Activated T-helper 17 cell treated with anti-CD3 and anti-CD28 coated beads, Interleukin-2, amount 50 U/mL, for 72 hours (primary cell): Measurements from ENCODE around the gene PSME2. TPM values are rescaled to one million over a fixed set of nuclear protein-coding genes. Genes with fewer than 3 reads are reported as not detected.

Experiments used
- ATAC-seq: fragments of 150-1000 bp; cut with Tn5 transposase; replicated peaks from 2 replicates; pipeline ENCODE4 v1.10.0; 2021; ENCODE audit warnings: mild to moderate bottlenecking, moderate library complexity
- H3K27ac Mint-ChIP-seq: one replicate; pipeline ENCODE4 v1.8.0; 2022; ENCODE audit warnings: mixed read lengths
- H3K27me3 Mint-ChIP-seq: one replicate; pipeline ENCODE4 v1.8.0; 2022; ENCODE audit warnings: mixed read lengths
- H3K36me3 Mint-ChIP-seq: one replicate; pipeline ENCODE4 v1.8.0; 2022; ENCODE audit warnings: low read depth, mild to moderate bottlenecking, mixed read lengths
- H3K4me1 Mint-ChIP-seq: one replicate; pipeline ENCODE4 v1.8.0; 2022; ENCODE audit warnings: mixed read lengths
- H3K4me3 Mint-ChIP-seq: one replicate; pipeline ENCODE4 v1.8.0; 2022; ENCODE audit warnings: mild to moderate bottlenecking, mixed read lengths
- H3K9me3 Mint-ChIP-seq: one replicate; pipeline ENCODE4 v1.8.0; 2022; ENCODE audit warnings: mixed read lengths
- total RNA-seq, 2 donors: library from RNA; stranded (reverse); gene quantifications; one replicate each; pipeline ENCODE4 v1.2.3, GENCODE V29; 2022

The PSME2 gene
- total RNA-seq, 2 donors from 2014 or later = 339 to 489 TPM

DNA sequence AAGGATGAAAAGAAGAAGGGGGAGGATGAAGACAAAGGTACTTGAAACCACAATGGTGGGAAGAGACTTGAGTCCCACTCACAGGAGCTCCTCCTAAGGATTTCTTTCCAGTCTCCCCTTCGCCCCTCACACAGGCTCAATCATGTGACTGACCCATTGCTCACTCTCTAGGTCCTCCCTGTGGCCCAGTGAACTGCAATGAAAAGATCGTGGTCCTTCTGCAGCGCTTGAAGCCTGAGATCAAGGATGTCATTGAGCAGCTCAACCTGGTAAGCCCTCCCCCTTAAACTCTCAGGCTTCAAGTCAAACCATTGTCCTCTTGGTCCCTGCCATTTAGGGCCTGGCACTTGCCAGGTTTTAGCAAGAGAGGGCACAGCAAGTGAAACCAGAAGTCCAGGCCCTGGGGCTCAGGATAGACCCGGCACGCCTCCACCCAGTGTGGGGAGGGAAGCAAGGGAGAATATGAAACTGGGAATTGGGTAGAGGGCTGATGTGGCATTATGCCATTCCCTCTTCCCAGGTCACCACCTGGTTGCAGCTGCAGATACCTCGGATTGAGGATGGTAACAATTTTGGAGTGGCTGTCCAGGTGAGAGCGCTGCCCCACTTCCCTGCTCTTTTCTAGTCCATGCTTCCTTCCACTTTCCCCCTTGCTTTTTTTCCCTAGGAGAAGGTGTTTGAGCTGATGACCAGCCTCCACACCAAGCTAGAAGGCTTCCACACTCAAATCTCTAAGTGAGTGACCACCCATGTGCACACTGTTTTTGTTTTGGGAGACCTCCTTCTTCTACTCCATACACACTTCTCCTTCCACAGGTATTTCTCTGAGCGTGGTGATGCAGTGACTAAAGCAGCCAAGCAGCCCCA, 8.6 kb downstream of the PSME2 start:
- Mint-ChIP-seq H3K27me3 (no peaks in the 10 kb centered on the region), H3K9me3 (no peaks in the 10 kb centered on the region), H3K4me3 (peak overlapping the region; percentile 86), H3K36me3 (peaks cover 64% of the 10 kb centered on the region), H3K4me1 (peaks cover 42% of the 10 kb centered on the region), H3K27ac (peak overlapping the region; percentile 91)
- no peak for ATAC-seq

DNA sequence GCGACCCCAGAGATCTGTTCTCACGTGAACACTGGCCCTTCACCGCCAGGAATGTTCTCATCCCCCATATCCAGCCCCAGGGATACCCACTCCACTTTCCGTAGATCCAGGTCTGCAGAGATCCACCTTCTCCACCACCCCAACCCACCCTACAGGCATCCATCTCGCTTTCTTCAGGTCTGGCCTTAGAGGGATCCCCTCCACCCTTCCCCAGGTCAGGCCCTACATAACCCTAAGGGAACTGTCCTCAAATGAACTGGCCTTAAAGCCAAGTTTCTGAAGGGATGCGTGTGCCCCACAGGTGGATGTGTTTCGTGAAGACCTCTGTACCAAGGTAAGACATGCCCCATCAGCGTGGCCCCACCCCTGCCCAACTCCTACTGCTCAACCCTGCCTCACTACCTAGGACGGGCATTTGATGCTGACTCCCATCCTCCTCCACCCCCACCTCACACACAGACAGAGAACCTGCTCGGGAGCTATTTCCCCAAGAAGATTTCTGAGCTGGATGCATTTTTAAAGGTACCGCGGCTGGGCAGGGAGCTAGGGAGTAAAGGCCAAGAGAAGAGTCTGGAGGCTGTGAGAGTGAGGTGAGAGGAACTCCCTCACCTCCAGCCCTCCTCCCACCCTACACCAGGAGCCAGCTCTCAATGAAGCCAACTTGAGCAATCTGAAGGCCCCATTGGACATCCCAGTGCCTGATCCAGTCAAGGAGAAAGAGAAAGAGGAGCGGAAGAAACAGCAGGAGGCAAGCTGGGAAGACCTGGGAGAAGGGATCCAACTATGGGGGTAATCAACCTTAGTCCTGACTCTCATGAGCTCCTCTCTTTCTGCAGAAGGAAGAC, 9.5 kb downstream of the PSME2 start:
- Mint-ChIP-seq H3K27ac (peak overlapping the region; percentile 91), H3K4me1 (peaks cover 43% of the 10 kb centered on the region), H3K9me3 (no peaks in the 10 kb centered on the region), H3K4me3 (peak overlapping the region; percentile 86), H3K27me3 (no peaks in the 10 kb centered on the region), H3K36me3 (peaks cover 55% of the 10 kb centered on the region)
- no peak for ATAC-seq

DNA sequence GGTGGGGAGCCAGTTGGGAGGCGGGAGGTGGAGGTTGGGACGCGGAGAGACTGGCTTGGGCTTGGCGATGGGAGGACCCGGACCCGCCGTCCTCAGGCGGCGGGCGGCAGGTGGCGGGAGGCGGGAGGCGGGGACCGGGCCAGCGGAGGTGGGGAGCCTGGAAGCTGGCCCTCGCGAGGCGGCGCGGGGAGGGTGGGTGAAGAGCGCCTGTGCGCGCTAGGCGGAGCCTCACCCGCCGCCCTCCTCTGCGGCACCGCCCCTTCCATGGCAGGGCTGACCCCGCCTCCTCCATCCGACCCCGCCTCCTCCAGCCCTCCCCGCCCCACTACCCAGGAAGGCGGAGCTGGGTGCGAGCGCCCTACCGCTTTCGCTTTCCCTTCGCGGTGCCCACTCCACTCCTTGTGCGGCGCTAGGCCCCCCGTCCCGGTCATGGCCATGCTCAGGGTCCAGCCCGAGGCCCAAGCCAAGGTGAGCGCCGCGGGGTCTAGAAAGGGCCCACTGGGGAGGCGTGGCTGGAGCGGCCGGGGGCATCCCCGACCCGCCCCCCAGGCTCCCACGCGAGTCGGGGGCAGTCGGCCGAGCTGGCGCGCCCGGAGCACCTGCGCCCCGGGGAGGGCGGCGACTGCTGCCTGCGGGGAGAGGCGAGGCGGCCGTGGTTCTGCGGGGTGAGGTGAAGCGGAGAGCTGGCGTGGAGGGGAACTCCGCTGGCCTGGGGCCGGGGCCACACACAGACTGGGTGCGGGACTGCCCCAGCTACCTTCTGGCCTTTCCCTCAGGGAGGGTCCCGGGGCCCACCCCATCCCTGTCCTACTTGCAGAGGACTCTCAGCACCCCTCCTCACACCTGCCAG, 10.4 kb downstream of the PSME2 start, which contains the start of gene PSME1:
Gene PSME1 (plus strand): TSS at position 361 of the 850 bp plus-strand sequence. CDS start 69 bp downstream, at position 430.
- H3K4me3 Mint-ChIP-seq = peak within 1 kb of the TSS; percentile 86
- peak; percentile 94 for ATAC-seq

DNA sequence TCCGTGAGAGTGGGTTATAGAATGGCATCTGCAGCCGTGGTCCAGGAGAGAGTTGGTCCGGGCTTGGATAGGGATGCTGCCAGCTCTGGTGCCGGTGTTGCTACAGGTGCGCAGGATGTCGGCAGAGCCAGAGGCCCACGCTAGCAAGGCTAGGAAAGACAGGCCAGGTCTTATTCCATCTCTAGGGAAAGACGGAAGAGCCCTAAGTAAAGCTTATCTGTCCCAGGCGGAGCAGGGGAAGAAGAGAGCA, 10.9 kb downstream of the PSME2 start:
- Mint-ChIP-seq H3K27me3 (no peaks in the 10 kb centered on the region), H3K4me3 (peak overlapping the region; percentile 86), H3K27ac (peak overlapping the region; percentile 75), H3K4me1 (peaks cover 44% of the 10 kb centered on the region), H3K36me3 (peaks cover 41% of the 10 kb centered on the region), H3K9me3 (no peaks in the 10 kb centered on the region)
- ATAC-seq = peak; percentile 5

More for the DNA sequence above, 10.4 kb downstream of the PSME2 start, which contains the start of gene PSME1:
- peaks cover 44% of the 10 kb centered on the region for H3K4me1 Mint-ChIP-seq
- H3K27me3 Mint-ChIP-seq = no peaks in the 10 kb centered on the region
- H3K36me3 Mint-ChIP-seq = peaks cover 47% of the 10 kb centered on the region
- H3K27ac Mint-ChIP-seq = peak within 1 kb of the TSS; percentile 91
- no peaks in the 10 kb centered on the region for H3K9me3 Mint-ChIP-seq

DNA sequence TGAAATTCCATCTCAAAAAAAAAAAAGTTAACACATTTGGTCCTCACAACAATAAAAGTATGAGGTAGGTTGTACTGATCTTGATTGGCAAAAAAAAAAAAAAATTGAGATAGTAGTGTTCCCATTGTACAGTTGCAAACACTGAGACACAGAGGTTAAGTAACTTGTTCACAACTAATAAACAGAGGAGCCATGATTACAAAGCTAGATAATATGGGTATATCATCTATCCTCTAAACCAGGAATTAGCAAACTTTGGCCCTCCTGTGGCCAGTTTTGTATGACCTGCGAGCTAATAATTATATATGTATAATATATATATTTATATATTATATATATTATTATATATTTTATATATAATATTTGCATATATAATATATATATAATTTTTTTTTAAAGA, 12.7 kb downstream of the PSME2 start:
- Mint-ChIP-seq H3K4me3 (no peak overlapping the region), H3K36me3 (peaks cover 24% of the 10 kb centered on the region), H3K27me3 (no peaks in the 10 kb centered on the region), H3K4me1 (peaks cover 33% of the 10 kb centered on the region), H3K27ac (no peak overlapping the region), H3K9me3 (no peaks in the 10 kb centered on the region)
- ATAC-seq = no peak

DNA sequence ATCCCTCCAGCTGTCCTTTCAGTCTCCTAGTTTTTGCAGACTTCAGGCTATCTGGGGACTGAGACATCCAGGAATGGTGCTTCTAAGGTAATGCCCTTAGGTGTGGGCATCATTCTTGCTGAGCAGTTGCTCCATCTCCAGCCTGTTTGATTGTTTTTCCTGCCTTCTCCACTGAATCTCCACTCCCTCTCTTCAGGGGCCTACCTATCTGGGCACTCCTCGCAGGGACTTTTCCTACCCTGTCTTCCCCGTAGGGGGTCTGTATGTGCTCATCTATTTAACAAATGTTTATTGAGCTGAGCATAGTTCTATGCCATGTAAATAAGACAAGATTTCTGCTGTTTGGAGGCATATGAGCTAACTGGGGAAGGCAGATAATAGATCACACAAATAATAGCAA, 13.4 kb downstream of the PSME2 start:
- H3K27me3 Mint-ChIP-seq = no peaks in the 10 kb centered on the region
- H3K4me3 Mint-ChIP-seq = peak overlapping the region; percentile 60
- H3K4me1 Mint-ChIP-seq = peaks cover 28% of the 10 kb centered on the region
- no peak for ATAC-seq
- no peaks in the 10 kb centered on the region for H3K9me3 Mint-ChIP-seq
- H3K36me3 Mint-ChIP-seq = peaks cover 16% of the 10 kb centered on the region
- H3K27ac Mint-ChIP-seq = peak overlapping the region; percentile 83

DNA sequence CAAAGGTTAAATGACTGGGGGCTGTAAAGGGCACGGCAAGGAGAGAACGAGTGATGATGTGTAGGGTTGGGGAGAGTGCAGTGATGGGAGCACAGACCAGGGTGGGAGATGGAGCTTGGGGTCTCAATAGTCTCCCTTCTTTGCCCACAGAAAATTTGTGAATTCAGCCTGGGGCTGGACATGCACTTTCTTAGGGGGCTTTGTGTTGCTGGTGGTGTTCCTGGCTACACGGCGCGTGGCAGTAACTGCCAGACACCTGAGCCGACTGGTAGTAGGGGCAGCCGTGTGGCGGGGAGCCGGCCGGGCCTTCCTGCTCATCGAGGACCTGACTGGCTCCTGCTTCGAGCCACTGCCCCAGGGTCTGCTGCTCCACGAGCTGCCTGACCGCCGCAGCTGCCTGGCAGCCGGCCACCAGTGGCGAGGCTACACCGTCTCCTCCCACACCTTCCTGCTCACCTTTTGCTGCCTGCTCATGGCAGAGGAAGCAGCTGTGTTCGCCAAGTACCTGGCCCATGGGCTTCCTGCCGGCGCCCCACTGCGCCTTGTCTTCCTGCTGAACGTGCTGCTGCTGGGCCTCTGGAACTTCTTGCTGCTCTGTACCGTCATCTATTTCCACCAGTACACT, 14.2 kb downstream of the PSME2 start:
- H3K9me3 Mint-ChIP-seq = no peaks in the 10 kb centered on the region
- H3K36me3 Mint-ChIP-seq = peaks cover 8% of the 10 kb centered on the region
- H3K27ac Mint-ChIP-seq = peak overlapping the region; percentile 83
- no peak for ATAC-seq
- H3K27me3 Mint-ChIP-seq = no peaks in the 10 kb centered on the region
- H3K4me3 Mint-ChIP-seq = peak overlapping the region; percentile 60
- peaks cover 26% of the 10 kb centered on the region for H3K4me1 Mint-ChIP-seq

DNA sequence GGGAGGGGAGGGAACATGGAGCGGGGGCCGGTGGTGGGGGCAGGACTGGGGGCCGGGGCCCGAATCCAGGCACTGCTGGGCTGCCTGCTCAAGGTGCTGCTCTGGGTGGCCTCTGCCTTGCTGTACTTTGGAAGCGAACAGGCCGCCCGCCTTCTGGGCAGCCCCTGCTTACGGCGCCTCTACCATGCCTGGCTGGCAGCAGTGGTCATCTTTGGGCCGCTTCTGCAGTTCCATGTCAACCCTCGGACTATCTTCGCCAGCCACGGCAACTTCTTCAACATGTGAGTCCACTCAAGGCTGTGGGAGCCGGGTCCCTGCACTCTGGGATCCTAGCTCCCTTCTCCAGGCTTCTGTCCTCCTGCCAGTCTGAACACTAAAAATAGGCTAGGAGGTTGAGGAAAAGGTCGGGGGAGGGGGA, 14.9 kb downstream of the PSME2 start:
- ATAC-seq = no peak
- H3K4me1 Mint-ChIP-seq = peaks cover 20% of the 10 kb centered on the region
- H3K27me3 Mint-ChIP-seq = no peaks in the 10 kb centered on the region
- H3K9me3 Mint-ChIP-seq = no peaks in the 10 kb centered on the region
- H3K27ac Mint-ChIP-seq = peak overlapping the region; percentile 83
- peak overlapping the region; percentile 60 for H3K4me3 Mint-ChIP-seq
- H3K36me3 Mint-ChIP-seq = peaks cover 2% of the 10 kb centered on the region

DNA sequence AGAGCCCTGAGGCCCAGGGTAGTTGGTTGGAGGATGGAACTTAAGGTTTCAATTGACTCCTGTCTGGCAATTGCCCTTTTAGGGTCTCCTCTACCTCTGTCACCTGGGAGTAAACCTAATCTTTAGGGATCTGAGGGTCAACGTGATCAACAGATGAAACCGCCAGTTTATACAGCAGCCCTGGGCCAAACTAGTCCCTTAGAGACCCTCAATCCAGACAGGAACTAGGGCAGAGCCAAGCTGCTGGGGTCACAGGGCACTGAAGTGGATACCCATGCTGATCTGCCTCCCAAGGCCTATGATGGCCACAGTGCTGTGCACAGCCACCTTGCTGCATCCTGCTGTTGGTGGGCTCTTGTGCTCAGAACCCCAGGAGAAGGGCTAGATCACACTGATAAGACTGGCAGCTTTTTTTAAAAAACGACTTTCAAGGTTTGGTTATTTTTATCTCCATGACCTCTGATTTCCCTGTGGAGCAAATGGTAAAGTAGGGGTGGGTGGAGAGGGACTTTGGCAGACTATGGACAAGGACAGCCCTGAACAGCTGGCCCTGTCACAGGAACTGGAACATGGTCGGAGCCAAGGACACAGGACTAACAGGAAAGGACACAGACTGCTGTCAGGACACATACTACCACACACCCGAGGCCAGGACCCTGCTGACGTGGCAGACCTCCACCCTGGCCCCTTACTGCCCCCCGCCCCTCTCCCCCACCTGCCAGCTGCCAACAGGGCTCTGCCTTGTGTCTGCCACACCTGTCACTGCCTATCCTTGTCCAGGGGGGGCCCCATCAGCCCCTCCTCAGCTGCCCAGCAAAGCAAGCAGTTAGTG, 15.5 kb downstream of the PSME2 start:
- no peaks in the 10 kb centered on the region for H3K27me3 Mint-ChIP-seq
- peaks cover 20% of the 10 kb centered on the region for H3K4me1 Mint-ChIP-seq
- no peaks in the 10 kb centered on the region for H3K36me3 Mint-ChIP-seq
- no peaks in the 10 kb centered on the region for H3K9me3 Mint-ChIP-seq
- no peak overlapping the region for H3K4me3 Mint-ChIP-seq
- ATAC-seq = no peak
- peak overlapping the region; percentile 50 for H3K27ac Mint-ChIP-seq

DNA sequence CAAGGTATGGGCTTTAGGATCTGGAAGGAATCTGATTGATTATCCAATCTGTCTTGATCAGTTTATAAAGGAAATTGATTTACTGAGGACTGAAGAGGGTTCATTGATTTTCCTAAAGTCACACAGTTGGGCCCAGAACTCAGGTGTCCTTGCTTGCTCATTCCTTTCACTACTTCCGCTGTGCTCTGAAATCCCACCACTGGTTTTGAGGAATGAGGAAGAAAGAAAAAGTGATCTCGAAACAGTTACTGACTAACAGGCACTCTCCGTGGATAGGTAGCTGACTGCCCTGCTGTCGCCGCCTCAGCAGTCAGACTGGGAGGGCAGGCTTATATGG, 16.1 kb downstream of the PSME2 start, which contains the start of gene FITM1:
Gene FITM1 (plus strand): TSS at position 280 of the 337 bp plus-strand sequence. CDS start 905 bp downstream, outside the sequence.
- H3K4me1 Mint-ChIP-seq = peaks cover 17% of the 10 kb centered on the region
- no peak for ATAC-seq
- no peaks in the 10 kb centered on the region for H3K36me3 Mint-ChIP-seq
- H3K4me3 Mint-ChIP-seq = no peak within 1 kb of the TSS
- H3K9me3 Mint-ChIP-seq = no peaks in the 10 kb centered on the region
- H3K27me3 Mint-ChIP-seq = no peaks in the 10 kb centered on the region
- H3K27ac Mint-ChIP-seq = peak within 1 kb of the TSS; percentile 50

DNA sequence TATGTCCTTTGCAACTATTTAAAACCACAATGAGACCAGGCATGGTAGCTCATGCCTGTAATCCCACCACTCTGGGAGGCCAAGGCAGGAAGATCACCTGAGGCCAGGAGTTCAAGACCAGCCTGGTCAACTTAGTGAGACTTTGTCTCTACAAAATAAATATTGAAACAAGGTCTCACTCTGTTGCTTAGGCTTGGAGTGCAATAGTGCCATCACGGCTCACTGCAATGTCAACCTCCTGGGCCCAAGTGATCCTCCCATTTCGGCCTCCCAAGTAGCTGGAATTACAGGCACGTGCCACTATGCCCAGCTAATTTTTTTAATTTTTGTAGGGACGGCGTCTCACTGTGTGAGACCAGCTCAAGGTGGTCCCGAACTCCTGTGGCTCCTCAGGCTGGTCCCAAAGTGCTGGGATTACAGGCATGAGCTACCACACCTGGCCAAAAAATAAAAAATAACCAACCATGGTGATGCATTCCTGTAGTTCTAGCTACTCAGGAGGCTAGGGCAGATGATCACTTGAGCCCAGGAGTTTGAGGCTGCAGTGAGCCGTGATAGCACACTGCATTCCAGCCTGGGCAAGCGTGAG, 16.9 kb downstream of the PSME2 start:
- Mint-ChIP-seq H3K27me3 (no peaks in the 10 kb centered on the region), H3K9me3 (no peaks in the 10 kb centered on the region), H3K36me3 (no peaks in the 10 kb centered on the region), H3K27ac (no peak overlapping the region), H3K4me1 (peaks cover 13% of the 10 kb centered on the region), H3K4me3 (no peak overlapping the region)
- ATAC-seq = no peak

DNA sequence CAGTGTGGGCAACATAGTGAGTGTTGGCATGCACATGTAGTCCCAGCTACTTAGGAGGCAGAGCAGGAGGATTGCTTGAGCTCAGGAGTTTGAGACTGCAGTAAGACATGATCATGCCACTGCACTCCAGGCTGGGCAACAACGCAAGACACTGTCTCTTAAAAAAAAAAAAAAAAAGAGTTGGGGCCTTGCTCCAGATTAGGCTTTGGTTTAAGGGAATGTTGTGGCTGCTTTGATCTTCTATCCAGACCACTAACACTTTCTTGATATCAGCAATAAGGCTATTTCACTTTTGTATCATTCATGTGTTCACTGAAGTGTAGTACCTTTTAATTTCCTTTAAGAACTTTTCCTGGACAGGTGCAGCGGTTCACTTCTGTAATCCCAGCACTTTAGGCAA, 18.7 kb downstream of the PSME2 start:
- Mint-ChIP-seq H3K36me3 (peaks cover 17% of the 10 kb centered on the region), H3K4me1 (peaks cover 7% of the 10 kb centered on the region), H3K9me3 (no peaks in the 10 kb centered on the region), H3K27me3 (no peaks in the 10 kb centered on the region), H3K4me3 (no peak overlapping the region), H3K27ac (no peak overlapping the region)
- ATAC-seq = no peak

DNA sequence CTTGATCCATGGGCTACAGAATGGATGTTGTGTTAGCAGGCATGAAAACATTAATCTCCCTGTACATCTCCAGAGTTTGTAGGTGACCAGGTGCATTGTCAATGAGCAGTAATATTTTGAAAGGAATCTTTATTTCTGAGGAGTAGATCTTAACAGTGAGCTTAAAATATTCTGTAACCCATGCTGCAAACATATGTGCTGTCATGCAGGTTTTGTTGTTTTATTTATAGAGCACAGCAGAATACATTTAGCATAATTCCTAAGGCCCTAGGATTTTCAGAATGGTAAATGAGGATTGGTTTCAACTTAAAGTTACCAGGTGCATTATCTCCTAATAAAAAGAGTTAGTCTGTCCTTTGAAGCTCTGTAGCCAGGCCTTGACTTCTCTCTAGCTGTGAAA, 19.5 kb downstream of the PSME2 start:
- no peak overlapping the region for H3K27ac Mint-ChIP-seq
- no peaks in the 10 kb centered on the region for H3K27me3 Mint-ChIP-seq
- H3K4me1 Mint-ChIP-seq = peaks cover 3% of the 10 kb centered on the region
- no peaks in the 10 kb centered on the region for H3K9me3 Mint-ChIP-seq
- peaks cover 25% of the 10 kb centered on the region for H3K36me3 Mint-ChIP-seq
- no peak overlapping the region for H3K4me3 Mint-ChIP-seq
- no peak for ATAC-seq
